Keratinocyte (primary cell): ENCODE measurements around the gene FUBP1. TPM values are rescaled to one million over a fixed set of nuclear protein-coding genes. Genes with fewer than 3 reads are reported as not detected.
"Not testable (repeated sequence)": the region's sequence is repeated elsewhere in the genome, so short reads cannot be mapped to it uniquely, and the experiment has no call there.

Experiments
- DNase-seq: peaks from one replicate; pipeline ENCODE4 v3.0.0-alpha.2; 2011; ENCODE audit warnings: low read depth, missing footprints, low spot score
- FAIRE-seq: peaks from 2 replicates; lab custom pipeline; 2011; peaks lifted over from hg19 to GRCh38; lab: Jason Lieb, UNC
- H2AFZ ChIP-seq: 2 replicates; pipeline ENCODE4 v1.6.0; 2012; ENCODE audit warnings: low read length, control low read depth, inconsistent platforms; ENCODE audit not compliant: control insufficient read depth
- H3K27ac ChIP-seq: 2 replicates; pipeline ENCODE4 v1.5.1; 2011; ENCODE audit warnings: low read length; ENCODE audit not compliant: control insufficient read depth, insufficient read depth
- H3K27me3 ChIP-seq: 3 replicates; pipeline ENCODE4 v1.6.0; 2011; ENCODE audit warnings: low read length; ENCODE audit not compliant: control insufficient read depth, insufficient read depth; ENCODE audit errors: extremely low read depth
- H3K36me3 ChIP-seq, 2 experiments: 2 replicates in 1 of 2; 3 replicates in 1 of 2; pipeline ENCODE4 v1.5.1; 2011; ENCODE audit warnings: low read length in 2 of 2, mild to moderate bottlenecking in 1 of 2; ENCODE audit not compliant: control insufficient read depth in 2 of 2, insufficient read depth in 2 of 2; ENCODE audit errors: extremely low read depth in 1 of 2
- H3K4me1 ChIP-seq: 3 replicates; pipeline ENCODE4 v1.5.1; 2011; ENCODE audit warnings: low read length; ENCODE audit not compliant: control insufficient read depth, insufficient read depth; ENCODE audit errors: extremely low read depth
- H3K4me2 ChIP-seq: 3 replicates; pipeline ENCODE4 v1.6.0; 2011; ENCODE audit warnings: low read depth, low read length; ENCODE audit not compliant: control insufficient read depth, insufficient read depth; ENCODE audit errors: extremely low read depth
- H3K4me3 ChIP-seq, 3 experiments: fragments of 200-600 bp in 1 of 3; sonication (generic) in 1 of 3; 2 replicates in 2 of 3; 3 replicates in 1 of 3; pipeline ENCODE4 v1.5.1; 2011 to 2016; ENCODE audit warnings: low read length in 3 of 3, mild to moderate bottlenecking in 3 of 3, control low read depth in 2 of 3, inconsistent platforms in 1 of 3, low read depth in 1 of 3, mixed read lengths in 1 of 3, mixed run types in 1 of 3, moderate library complexity in 1 of 3; ENCODE audit not compliant: control insufficient read depth in 2 of 3, insufficient read depth in 2 of 3; ENCODE audit errors: extremely low read depth in 1 of 3
- H3K79me2 ChIP-seq: 2 replicates; pipeline ENCODE4 v1.6.0; 2012; ENCODE audit warnings: low read length; ENCODE audit not compliant: control insufficient read depth, insufficient read depth
- H3K9ac ChIP-seq: 3 replicates; pipeline ENCODE4 v1.6.0; 2011; ENCODE audit warnings: low read length; ENCODE audit not compliant: control insufficient read depth, insufficient read depth; ENCODE audit errors: extremely low read depth
- H3K9me1 ChIP-seq: 3 replicates; pipeline ENCODE4 v1.6.0; 2011; ENCODE audit warnings: low read length; ENCODE audit not compliant: control insufficient read depth, insufficient read depth; ENCODE audit errors: extremely low read depth
- H3K9me3 ChIP-seq: 2 replicates; pipeline ENCODE4 v1.5.1; 2012; ENCODE audit warnings: low read depth, low read length; ENCODE audit not compliant: control insufficient read depth
- H4K20me1 ChIP-seq: 3 replicates; pipeline ENCODE4 v1.6.0; 2011; ENCODE audit warnings: low read length; ENCODE audit not compliant: control insufficient read depth, insufficient read depth; ENCODE audit errors: extremely low read depth
- CTCF ChIP-seq, 3 experiments: IDR thresholded peaks in 1 of 3; conservative IDR thresholded peaks in 1 of 3; optimal IDR thresholded peaks in 1 of 3; 2 replicates in 2 of 3; 3 replicates in 1 of 3; pipeline versions ENCODE3 to v1.5.1; 2011; ENCODE audit warnings: low read length in 3 of 3, mild to moderate bottlenecking in 3 of 3, moderate library complexity in 2 of 3, control low read depth in 1 of 3, inconsistent platforms in 1 of 3; ENCODE audit not compliant: insufficient read depth in 2 of 3; ENCODE audit errors: extremely low read depth in 1 of 3
- EZH2 ChIP-seq: IDR thresholded peaks from one replicate; pipeline ENCODE4 v1.6.1; 2012; ENCODE audit warnings: inconsistent platforms, mild to moderate bottlenecking, low read length, moderate library complexity
- dilution Hi-C: fragments of 300-500 bp; cut with MboI; formaldehyde crosslinking; loops from one replicate; pipeline ENCODE4 v1.7.0; 2020; ENCODE audit warnings: low sequenced_read_pairs; ENCODE audit not compliant: extremely low pct_ligation_motif_present
- polyA plus RNA-seq, 5 experiments: library from polyadenylated mRNA; depleted of rRNA in 3 of 5; stranded (reverse) in 3 of 5; stranded (forward) in 1 of 5; unstranded in 1 of 5; fragments of >200 nt; gene quantifications; 1 replicate in 1 of 5; 2 replicates in 3 of 5; 3 replicates in 1 of 5; pipeline versions ENCODE4 v1.2.1 to v1.2.3, GENCODE V29; 2011 to 2012; ENCODE audit warnings: missing spikeins in 2 of 5, low read depth in 1 of 5, low replicate concordance in 1 of 5

Gene FUBP1
- polyA plus RNA-seq, 1 donor (not counting 4 experiments of a cell fraction or from before 2014, with no cell fraction given): 137 TPM

DNA sequence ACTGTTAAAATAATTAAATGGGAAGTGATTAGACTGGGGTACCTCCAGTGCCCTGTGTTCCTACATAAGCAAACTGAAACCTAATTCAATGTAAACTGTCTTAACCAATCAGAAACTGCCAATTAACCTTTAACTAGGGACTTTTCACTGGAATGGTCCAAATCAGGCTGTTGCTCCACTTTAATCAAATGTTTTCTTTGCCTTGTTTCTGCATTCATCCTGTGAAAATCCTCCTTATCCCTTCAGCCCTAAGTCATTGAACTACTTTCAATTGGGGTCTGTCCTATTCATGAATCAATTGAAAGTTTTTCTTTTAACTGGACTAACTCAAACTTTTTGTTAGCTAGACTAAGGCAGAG is 5.1 kb upstream of the FUBP1 start:
- dilution Hi-C loops: no loop called here
- no peaks in the 10 kb centered on the region for H3K27me3 ChIP-seq
- peaks cover 8% of the 10 kb centered on the region for H3K4me1 ChIP-seq
- H3K9me1 ChIP-seq: no peaks in the 10 kb centered on the region
- TF ChIP-seq CTCF (optimal IDR thresholded peaks at IDR 0.05 in 1 of 3, IDR thresholded peaks at IDR 0.05 in 1 of 3, conservative IDR thresholded peaks at IDR 0.05 in 1 of 3; ENCODE audit: extremely low read depth in 1 of 3, insufficient read depth in 2 of 3, low read length in 3 of 3): no peak
- no peak for TF ChIP-seq EZH2
- no peak overlapping the region for H3K4me3 ChIP-seq
- H3K79me2 ChIP-seq: peaks cover 51% of the 10 kb centered on the region
- H3K27ac ChIP-seq: no peak overlapping the region
- FAIRE-seq: no peak
- H2AFZ ChIP-seq: no peak overlapping the region
- H3K9me3 ChIP-seq: no peaks in the 10 kb centered on the region
- H4K20me1 ChIP-seq: no peaks in the 10 kb centered on the region
- no peak for DNase-seq
- no peak overlapping the region for H3K4me2 ChIP-seq
- no peak overlapping the region for H3K9ac ChIP-seq
- peaks cover 0 to 2% of the 10 kb centered on the region in 2 experiments for H3K36me3 ChIP-seq

- H3K9ac ChIP-seq, H3K36me3 ChIP-seq, H3K4me1 ChIP-seq, FAIRE-seq, H3K9me1 ChIP-seq, H3K4me3 ChIP-seq, H3K27ac ChIP-seq, dilution Hi-C loops, H2AFZ ChIP-seq, H3K9me3 ChIP-seq, H4K20me1 ChIP-seq, H3K4me2 ChIP-seq, DNase-seq, H3K27me3 ChIP-seq: not testable (repeated sequence)
- peaks cover 52% of the 10 kb centered on the region for H3K79me2 ChIP-seq
Measured at GRCh38 chr1:77983352-77983996, 4.6 kb upstream of the FUBP1 start.
